Stimulated activated CD4-positive, alpha-beta T cell treated with anti-CD3 and anti-CD28 coated beads, Interleukin-1b, Interleukin-23, amount 100 ng/mL, for 24 hours (primary cell): ENCODE data around the gene ARHGAP8.

Experiments used
- DNase-seq, 4 experiments: peaks; one replicate each; pipeline ENCODE4 v3.0.0-alpha.2; 2020; ENCODE audit warnings: low read depth in 4 of 4, low spot score in 1 of 4

Gene ARHGAP8

DNA sequence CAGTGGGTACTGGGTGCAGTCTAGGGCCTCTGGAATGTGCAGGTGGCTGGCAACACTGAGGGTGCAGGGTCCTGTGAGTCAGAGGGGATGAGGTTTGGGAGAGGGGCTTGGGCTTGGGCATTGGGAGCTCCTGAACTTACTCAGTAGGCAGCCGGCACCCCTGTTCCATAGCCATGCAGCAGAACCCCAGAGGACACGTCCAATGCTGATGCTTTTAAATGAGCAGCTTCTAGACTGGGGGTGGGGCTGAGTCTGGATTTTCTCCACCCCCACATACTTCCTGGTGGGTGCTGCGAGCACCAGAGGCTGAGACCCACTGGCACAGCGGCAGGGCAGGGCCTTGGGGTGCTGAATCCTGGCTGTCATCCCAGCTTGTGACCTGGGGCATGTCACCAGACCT lies 71.4 kb downstream of the ARHGAP8 start:
- DNase-seq = no peak

- no peak for DNase-seq
Observed at GRCh38 chr22:44824271-44824670, 71.9 kb downstream of the ARHGAP8 start.

GRCh38 chr22:44825310-44826150 lies 73.2 kb downstream of the ARHGAP8 start:
- no peak for DNase-seq

GRCh38 chr22:44827666-44828190 lies 75.4 kb downstream of the ARHGAP8 start:
- DNase-seq = no peak

DNA sequence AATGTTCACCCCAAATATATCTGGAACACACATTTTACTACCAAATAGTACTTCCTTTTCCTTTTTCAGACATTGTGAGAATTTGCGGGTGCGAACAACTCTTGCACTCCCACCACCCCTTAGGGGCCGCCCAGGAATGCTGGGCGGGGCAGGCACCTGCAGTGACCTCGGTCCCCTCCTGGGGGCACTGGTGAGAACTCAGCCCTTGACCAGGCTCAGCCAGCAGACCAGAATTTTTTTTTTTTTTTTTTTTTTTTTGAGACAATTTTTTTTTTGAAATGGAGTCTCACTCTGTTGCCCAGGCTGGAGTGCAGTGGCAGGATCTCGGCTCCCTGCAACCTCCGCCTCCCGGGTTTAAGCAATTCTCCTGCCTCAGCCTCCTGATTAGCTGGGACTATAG lies 75.8 kb downstream of the ARHGAP8 start:
- no peak for DNase-seq

- no peak for DNase-seq
Observed at GRCh38 chr22:44831885-44832284, 79.5 kb downstream of the ARHGAP8 start.

DNA sequence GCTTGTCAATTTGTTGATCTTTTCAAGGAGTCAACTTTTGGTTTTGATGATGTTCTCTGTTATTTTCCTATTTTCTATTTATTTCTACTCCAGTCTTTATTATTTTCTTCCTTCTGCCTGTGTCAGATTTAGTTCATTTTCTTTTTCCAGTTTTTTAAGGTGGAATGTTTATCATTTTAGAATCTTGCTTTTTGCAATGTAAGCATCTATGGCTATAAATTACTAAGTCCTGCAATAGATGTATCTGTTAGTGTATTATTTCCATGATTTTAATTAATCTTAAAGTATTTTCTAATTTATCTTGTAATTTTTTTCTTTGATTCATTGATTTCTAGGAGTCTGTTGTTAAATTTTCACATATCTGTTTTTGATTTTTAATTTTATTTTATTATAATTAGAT lies 81.7 kb downstream of the ARHGAP8 start:
- no peak for DNase-seq

DNA sequence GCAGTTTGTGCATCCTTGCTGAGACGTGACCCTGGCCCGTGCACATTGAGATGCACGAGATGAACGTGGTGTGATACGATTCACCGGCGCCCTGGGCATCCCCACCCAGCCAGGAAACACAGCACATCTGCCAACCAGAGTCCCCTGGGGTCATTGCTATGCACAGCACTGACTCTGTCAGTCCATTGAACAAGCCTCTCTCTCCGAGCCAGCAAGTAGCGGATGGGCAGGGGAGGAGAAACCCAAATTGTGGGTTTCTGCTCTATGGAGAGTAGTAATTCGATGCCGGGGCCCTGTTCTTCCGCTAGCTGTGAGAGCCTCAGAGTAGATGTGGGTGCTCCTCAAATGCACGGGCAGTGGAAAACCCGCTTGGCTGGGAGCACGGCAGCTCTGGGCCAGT lies 85.1 kb downstream of the ARHGAP8 start:
- no peak for DNase-seq

DNA sequence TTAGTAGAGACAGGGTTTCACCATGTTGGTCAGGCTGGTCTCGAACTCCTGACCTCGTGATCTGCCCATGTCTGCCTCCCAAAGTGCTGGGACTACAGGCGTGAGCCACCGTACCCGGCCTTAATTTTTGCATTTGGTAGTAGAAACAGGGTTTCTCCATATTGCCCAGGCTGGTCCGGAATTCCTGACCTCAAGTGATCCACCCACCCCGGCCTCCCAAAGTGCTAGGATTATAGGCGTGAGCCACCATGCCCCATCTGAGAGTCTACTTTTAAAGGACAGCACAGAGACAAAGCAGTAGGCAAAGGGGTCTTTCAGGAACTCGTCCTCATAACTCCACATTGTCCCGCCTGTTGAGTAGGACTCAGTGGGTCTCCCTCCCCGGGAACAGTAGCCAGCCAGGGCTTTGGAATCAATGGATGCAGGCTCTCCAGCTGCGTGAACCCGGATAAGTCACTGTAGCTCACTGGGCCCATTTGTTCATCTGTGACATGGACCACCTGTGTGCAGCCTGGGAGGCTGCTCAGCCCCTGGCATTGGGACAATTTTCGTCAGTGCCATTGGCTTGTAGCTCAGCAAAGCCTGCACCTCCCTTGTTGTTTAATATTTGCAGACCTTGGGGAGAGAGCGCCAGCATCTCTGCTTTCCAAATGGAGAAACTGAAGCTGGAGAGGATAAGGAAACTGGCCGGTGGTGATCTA lies 86.1 kb downstream of the ARHGAP8 start:
- no peak for DNase-seq

DNA sequence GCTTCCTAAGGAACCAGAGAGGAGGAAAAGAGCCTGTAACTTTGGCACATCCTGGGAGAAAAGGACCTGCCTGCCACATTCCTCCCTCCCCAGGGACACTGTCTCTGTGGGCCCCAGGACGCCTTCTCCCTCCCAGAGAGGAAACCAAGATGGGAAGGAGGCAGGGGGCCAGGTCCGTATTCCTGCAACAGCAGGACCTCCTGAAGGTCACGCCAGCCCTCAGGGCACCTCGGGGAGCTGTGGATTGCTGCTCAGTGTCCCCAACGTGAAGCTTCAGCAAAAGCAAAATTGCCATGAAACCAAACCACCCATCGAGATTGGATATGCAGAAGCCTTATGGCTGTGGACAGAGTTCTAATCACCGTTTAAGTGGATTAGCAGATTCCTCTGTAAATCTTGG lies 86.7 kb downstream of the ARHGAP8 start:
- DNase-seq = no peak

DNA sequence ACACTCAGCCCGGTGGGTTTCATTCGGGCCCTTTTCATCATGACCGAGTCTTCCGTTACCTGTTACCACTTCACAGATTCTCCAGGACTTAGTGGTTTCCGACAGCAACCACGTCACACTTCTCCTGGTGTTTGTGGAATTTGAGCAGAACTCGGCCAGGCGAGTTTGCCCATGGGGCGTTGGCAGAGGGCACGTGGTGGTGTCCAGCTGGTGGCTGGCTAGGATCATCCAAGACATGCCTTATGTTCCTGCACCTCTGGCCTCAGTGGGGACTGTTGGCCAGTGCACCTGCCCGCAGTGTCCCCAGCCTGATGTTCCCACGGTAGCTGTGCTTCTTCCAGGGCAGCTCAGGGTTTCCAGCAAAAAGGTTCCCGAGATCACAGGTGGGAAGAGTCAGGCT lies 87.3 kb downstream of the ARHGAP8 start:
- no peak for DNase-seq

- DNase-seq = no peak
Observed at GRCh38 chr22:44840611-44841322, 88.4 kb downstream of the ARHGAP8 start.

DNA sequence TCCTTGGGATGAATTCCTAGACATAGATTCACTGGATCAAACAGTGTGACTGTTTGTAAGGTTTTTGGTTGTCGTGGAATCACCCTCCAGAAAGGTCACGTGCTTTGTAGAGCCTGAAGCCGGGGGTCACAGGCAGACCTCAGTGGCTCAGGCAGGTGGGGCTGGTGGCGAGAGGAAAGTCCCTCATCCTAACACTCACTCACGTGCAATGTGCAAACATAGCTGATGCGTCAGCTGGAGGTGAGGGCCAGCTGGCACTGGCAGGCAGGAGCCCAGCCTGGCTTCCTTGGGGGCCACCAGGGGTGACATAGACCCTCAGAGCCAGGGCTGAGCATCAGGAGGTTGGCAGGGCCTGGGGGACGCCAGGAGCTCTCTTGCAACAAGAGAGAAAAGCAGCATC lies 90.0 kb downstream of the ARHGAP8 start:
- DNase-seq = no peak

DNA sequence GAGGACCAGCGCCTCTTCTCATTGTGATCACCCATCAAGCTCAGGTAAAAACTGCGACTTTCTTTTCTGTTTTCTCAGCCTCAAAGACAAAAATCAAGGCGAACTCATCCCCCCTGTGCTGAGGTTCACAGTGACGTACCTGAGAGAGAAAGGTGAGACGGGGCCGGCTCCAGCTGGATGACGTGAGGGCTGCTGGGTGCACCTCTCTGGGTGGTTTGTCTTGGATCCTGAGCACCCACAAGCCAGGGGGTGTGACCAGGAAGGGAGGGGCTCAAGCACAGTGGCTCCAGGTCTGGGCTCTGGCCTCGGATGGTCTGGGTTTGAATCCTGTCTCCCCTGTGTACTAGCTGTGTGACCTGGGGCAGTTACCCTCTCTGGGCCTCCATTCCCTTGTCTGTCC lies 92.8 kb downstream of the ARHGAP8 start:
- DNase-seq = no peak

DNA sequence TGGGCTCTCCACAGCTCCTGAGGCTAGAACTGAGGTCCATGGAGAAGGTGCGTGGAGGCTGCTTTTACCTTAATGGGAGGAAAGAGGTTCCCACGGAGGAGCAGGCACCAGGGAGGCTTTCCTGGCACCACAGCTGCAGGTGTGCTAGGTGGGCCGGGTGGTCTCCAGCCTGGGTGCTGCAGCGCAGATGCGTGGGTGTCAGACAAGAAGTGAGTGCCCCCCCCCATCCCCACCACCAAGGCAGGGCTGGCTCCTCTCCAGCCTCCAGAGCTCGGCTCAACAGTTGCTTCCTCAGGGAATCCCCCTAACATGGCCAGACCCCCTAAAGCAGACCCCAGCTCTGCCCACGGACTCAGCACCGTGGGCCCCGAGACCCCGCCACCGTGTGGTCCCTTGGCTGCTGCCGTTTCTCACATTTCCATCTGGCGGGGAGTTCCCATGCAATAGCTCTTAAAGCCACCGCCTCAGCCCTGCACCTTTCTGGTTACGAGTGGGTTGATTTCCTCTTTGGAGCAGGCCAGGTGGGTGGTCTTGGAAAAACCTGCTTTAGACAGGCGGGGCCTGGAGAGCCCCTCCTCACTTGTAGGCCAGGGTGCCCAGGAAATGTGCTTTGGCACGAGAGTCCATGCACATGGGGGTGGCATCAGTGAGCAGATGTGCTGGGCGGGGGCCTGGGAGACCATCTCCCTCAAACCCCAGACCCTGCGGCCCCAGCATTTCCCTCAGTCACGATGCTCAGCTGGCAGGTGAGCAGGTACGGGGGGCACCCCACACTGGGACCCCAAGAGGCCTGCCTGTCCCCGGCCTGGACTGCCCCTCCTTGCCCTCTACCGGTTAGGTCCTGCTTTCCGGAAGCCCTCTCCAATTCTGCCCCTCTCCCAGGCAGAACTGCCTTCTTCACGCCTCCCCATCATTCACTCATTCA lies 93.7 kb downstream of the ARHGAP8 start:
- no peak for DNase-seq

GRCh38 chr22:44846726-44847275 lies 94.4 kb downstream of the ARHGAP8 start:
- DNase-seq = no peak

DNA sequence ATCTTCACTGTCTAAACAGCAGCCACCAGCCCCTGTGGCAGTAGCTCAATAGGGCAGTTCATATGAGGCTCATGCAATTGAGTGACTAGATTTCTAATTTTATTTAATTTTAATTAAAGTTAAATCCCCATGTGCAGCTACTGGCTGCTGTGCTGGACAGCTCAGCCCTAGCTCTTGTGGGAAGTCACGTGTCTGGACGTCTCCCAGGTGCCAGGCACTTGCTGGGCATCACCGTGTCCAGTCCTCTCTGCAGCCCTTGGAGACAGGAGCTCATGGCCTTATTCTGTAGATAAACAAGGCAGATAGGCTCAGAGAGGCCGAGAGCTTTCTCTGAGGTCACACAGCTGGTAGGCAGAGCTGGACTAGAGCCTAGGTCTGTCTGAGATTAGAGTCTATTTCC lies 95.0 kb downstream of the ARHGAP8 start:
- no peak for DNase-seq

DNA sequence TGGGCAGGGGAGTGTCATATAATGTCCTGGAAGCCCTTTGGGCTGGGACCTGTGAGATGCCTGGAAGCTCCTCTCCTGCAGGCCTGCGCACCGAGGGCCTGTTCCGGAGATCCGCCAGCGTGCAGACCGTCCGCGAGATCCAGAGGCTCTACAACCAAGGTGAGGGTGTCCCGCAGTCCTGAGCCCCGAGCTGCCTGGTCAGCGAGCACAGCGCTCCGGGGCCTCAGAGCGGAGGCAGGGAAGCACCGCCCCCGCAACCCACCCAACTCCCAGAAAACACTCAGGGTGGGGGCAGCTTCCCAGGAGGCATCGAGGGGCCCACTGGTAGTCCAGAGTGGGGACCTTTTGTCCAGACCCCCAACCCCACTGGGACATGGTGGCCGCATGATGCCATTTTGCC lies 95.5 kb downstream of the ARHGAP8 start:
- DNase-seq = no peak

DNA sequence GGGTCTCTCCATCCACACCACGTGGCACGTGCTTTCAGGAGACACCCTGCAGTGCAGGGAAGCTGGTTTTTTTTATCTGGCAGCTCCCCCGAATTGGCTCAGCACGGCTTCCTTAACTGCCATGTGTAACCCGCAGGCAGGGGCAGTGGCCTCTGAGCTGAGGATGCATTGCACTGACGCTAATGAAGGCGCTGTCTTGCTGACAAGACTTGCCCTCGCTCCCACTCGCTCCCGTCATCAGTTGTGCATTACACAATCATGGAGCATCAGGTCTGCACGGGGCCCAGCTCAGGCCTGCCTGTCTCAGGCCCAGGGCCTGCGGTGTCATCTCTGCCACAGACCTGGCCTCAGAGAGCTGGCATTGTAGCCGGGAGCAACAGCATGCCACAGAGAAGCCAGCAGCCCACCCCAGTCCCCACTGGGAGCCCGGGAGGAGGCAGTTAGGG lies 95.9 kb downstream of the ARHGAP8 start:
- no peak for DNase-seq

DNA sequence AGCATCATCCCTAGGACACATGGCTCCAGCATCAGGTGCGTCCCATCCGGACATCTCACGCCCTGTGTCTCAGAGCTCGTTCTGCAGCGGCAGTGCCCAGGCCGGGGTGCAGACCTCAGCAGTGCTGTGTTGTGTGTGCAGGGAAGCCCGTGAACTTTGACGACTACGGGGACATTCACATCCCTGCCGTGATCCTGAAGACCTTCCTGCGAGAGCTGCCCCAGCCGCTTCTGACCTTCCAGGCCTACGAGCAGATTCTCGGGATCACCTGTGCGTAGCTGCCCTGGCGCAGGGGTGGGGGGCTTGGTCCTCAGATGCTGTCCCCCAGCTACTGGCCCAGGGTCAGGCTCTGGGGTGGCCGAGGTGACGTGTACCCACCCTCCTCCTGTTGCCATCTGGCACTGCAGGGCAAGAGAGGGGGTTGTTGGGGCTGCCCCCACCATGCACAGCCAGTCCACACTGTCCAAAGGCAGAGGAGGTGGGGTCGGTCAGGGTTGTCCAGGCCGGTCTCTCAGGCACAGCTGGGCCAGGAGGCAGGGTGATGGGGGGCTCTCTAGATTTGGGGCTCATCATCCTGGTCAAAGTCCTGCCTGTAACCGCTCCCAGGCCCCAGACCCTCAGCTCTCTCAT lies 96.5 kb downstream of the ARHGAP8 start:
- no peak for DNase-seq
